Dendritic cell treated with granulocyte-macrophage colony-stimulating factor and Interleukin-4, amounts not matched to agents 40 ng/mL and 50 ng/mL, for 4 days (primary cell): ENCODE data around the gene ENTPD2.

Experiments used
- H3K27ac Mint-ChIP-seq: one replicate; pipeline ENCODE4 v1.8.0; 2022; ENCODE audit warnings: mild to moderate bottlenecking, mixed read lengths
- H3K27me3 Mint-ChIP-seq: one replicate; pipeline ENCODE4 v1.8.0; 2022; ENCODE audit warnings: mild to moderate bottlenecking, mixed read lengths
- H3K36me3 Mint-ChIP-seq: one replicate; pipeline ENCODE4 v1.8.0; 2022; ENCODE audit warnings: low read depth, mixed read lengths
- H3K4me1 Mint-ChIP-seq: one replicate; pipeline ENCODE4 v1.8.0; 2022; ENCODE audit warnings: low read depth, mixed read lengths
- H3K4me3 Mint-ChIP-seq: one replicate; pipeline ENCODE4 v1.8.0; 2022; ENCODE audit warnings: mild to moderate bottlenecking, moderate library complexity, mixed read lengths
- H3K9me3 Mint-ChIP-seq: one replicate; pipeline ENCODE4 v1.8.0; 2022; ENCODE audit warnings: mixed read lengths
- intact Hi-C: fragments of 100-400 bp; cut with micrococcal nuclease; formaldehyde crosslinking; loops from one replicate; pipeline ENCODE4 v1.15.0; 2022

ENTPD2 gene

GRCh38 chr9:137073992-137074399 is 20.1 kb upstream of the ENTPD2 start:
- Mint-ChIP-seq H3K4me1 (peaks cover 65% of the 10 kb centered on the region), H3K27ac (peak overlapping the region; percentile 89), H3K4me3 (peak overlapping the region; percentile 23), H3K9me3 (no peaks in the 10 kb centered on the region), H3K36me3 (peaks cover 19% of the 10 kb centered on the region), H3K27me3 (no peaks in the 10 kb centered on the region)
- intact Hi-C loops, result no loop called here

- Mint-ChIP-seq H3K4me3 (peak overlapping the region; percentile 83), H3K27ac (peak overlapping the region; percentile 89), H3K4me1 (peaks cover 63% of the 10 kb centered on the region), H3K36me3 (peaks cover 6% of the 10 kb centered on the region), H3K27me3 (no peaks in the 10 kb centered on the region), H3K9me3 (no peaks in the 10 kb centered on the region)
- intact Hi-C loops, result no loop called here
These were observed 17.4 kb upstream of the ENTPD2 start for GRCh38 chr9:137071282-137071681.

GRCh38 chr9:137070906-137071275 is 17.0 kb upstream of the ENTPD2 start:
- peaks cover 6% of the 10 kb centered on the region for H3K36me3 Mint-ChIP-seq
- no peaks in the 10 kb centered on the region for H3K27me3 Mint-ChIP-seq
- H3K9me3 Mint-ChIP-seq, result no peaks in the 10 kb centered on the region
- H3K27ac Mint-ChIP-seq, result peak overlapping the region; percentile 89
- H3K4me1 Mint-ChIP-seq, result peaks cover 63% of the 10 kb centered on the region
- intact Hi-C loops, result no loop called here
- H3K4me3 Mint-ChIP-seq, result peak overlapping the region; percentile 83

GRCh38 chr9:137070201-137070905 is 16.5 kb upstream of the ENTPD2 start, which contains the start of gene SAPCD2:
Gene SAPCD2 (minus strand): TSS chr9:137070557. CDS start chr9:137070460, 97 bp downstream.
- Mint-ChIP-seq H3K36me3 (peaks cover 11% of the 10 kb centered on the region), H3K4me3 (peak within 1 kb of the TSS; percentile 83), H3K4me1 (peaks cover 59% of the 10 kb centered on the region), H3K27me3 (no peaks in the 10 kb centered on the region), H3K27ac (peak within 1 kb of the TSS; percentile 89), H3K9me3 (no peaks in the 10 kb centered on the region)
- intact Hi-C loops, result no loop called here

GRCh38 chr9:137069508-137070091 is 15.7 kb upstream of the ENTPD2 start:
- intact Hi-C loops, result no loop called here
- H3K27me3 Mint-ChIP-seq, result no peaks in the 10 kb centered on the region
- no peak overlapping the region for H3K27ac Mint-ChIP-seq
- H3K9me3 Mint-ChIP-seq, result no peaks in the 10 kb centered on the region
- peaks cover 52% of the 10 kb centered on the region for H3K4me1 Mint-ChIP-seq
- peak overlapping the region; percentile 37 for H3K4me3 Mint-ChIP-seq
- H3K36me3 Mint-ChIP-seq, result peaks cover 14% of the 10 kb centered on the region

- Mint-ChIP-seq H3K4me3 (peak overlapping the region; percentile 37), H3K36me3 (peaks cover 13% of the 10 kb centered on the region), H3K27ac (no peak overlapping the region), H3K27me3 (no peaks in the 10 kb centered on the region), H3K4me1 (peaks cover 51% of the 10 kb centered on the region), H3K9me3 (no peaks in the 10 kb centered on the region)
- intact Hi-C loops, result no loop called here
These were observed 15.0 kb upstream of the ENTPD2 start for GRCh38 chr9:137068539-137069507.

- Mint-ChIP-seq H3K27ac (peak overlapping the region; percentile 57), H3K27me3 (no peaks in the 10 kb centered on the region), H3K36me3 (peaks cover 13% of the 10 kb centered on the region), H3K4me3 (no peak overlapping the region), H3K4me1 (peaks cover 44% of the 10 kb centered on the region), H3K9me3 (no peaks in the 10 kb centered on the region)
- intact Hi-C loops, result no loop called here
These were observed 14.1 kb upstream of the ENTPD2 start for GRCh38 chr9:137067860-137068538.

- Mint-ChIP-seq H3K9me3 (no peaks in the 10 kb centered on the region), H3K27me3 (peaks cover 10% of the 10 kb centered on the region), H3K27ac (no peak overlapping the region), H3K4me1 (peaks cover 29% of the 10 kb centered on the region), H3K36me3 (peaks cover 13% of the 10 kb centered on the region), H3K4me3 (no peak overlapping the region)
- intact Hi-C loops, result no loop called here
These were observed 12.4 kb upstream of the ENTPD2 start for GRCh38 chr9:137066096-137066861.

GRCh38 chr9:137065336-137065967 is 11.6 kb upstream of the ENTPD2 start:
- H3K36me3 Mint-ChIP-seq, result peaks cover 13% of the 10 kb centered on the region
- H3K27ac Mint-ChIP-seq, result no peak overlapping the region
- intact Hi-C loops, result loop anchor here (2.0 kb wide), 1 partner anchor 19 kb away; the partner anchor contains the start of gene NPDC1
- peaks cover 16% of the 10 kb centered on the region for H3K27me3 Mint-ChIP-seq
- H3K4me3 Mint-ChIP-seq, result no peak overlapping the region
- H3K4me1 Mint-ChIP-seq, result peaks cover 26% of the 10 kb centered on the region
- H3K9me3 Mint-ChIP-seq, result no peaks in the 10 kb centered on the region

GRCh38 chr9:137064880-137065164 is 11.0 kb upstream of the ENTPD2 start:
- H3K9me3 Mint-ChIP-seq, result no peaks in the 10 kb centered on the region
- H3K27ac Mint-ChIP-seq, result no peak overlapping the region
- H3K36me3 Mint-ChIP-seq, result peaks cover 13% of the 10 kb centered on the region
- intact Hi-C loops, result loop anchor here (2.0 kb wide), 1 partner anchor 18 kb away; the partner anchor contains the start of gene NPDC1
- peaks cover 26% of the 10 kb centered on the region for H3K4me1 Mint-ChIP-seq
- H3K4me3 Mint-ChIP-seq, result no peak overlapping the region
- peaks cover 20% of the 10 kb centered on the region for H3K27me3 Mint-ChIP-seq

GRCh38 chr9:137064027-137064879 is 10.4 kb upstream of the ENTPD2 start:
- H3K9me3 Mint-ChIP-seq, result no peaks in the 10 kb centered on the region
- H3K27ac Mint-ChIP-seq, result no peak overlapping the region
- H3K36me3 Mint-ChIP-seq, result peaks cover 13% of the 10 kb centered on the region
- intact Hi-C loops, result loop anchor here (2.0 kb wide), 1 partner anchor 17 kb away; the partner anchor contains the start of gene NPDC1
- peaks cover 20% of the 10 kb centered on the region for H3K27me3 Mint-ChIP-seq
- no peak overlapping the region for H3K4me3 Mint-ChIP-seq
- H3K4me1 Mint-ChIP-seq, result peaks cover 25% of the 10 kb centered on the region
